Measurements from ENCODE around the gene MARCHF2. TPM values are rescaled to one million over a fixed set of nuclear protein-coding genes. Genes with fewer than 3 reads are reported as not detected.
"Not testable (repeated sequence)": the region's sequence is repeated elsewhere in the genome, so short reads cannot be mapped to it uniquely, and the experiment has no call there.

Gene MARCHF2
- polyA plus RNA-seq, 4 donors: 8.3 to 30.0 (median 24.4) TPM

DNA sequence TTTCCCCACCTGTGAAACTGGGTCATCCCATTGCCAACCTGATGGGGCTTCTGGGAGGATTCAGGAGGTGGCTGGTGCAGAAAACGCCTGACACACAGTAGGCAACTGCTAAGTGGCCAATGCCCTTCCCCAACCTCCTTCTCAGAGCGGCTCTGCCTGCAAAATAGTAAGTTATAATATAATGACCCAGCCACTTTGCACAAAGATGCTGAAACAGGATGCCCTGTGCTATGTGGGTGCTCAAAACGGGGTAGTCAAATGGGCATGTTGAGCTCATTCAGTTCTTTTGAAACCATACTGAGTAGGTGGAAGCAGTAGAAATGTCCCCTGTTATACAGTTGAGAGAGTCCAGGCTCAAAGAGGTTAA, 507 bp downstream of the MARCHF2 start:
- WGBS, 3 donors: 12 to 22% (median 22%) methylated on average over 3 of the region's 3 CpGs
- peak overlapping the region in 1 of 3 donors; percentile 40 for H3K27ac ChIP-seq (ENCODE audit: low read depth in 1 of 3, low read length in 2 of 3)
- H3K36me3 ChIP-seq (ENCODE audit: control insufficient read depth in 3 of 3, insufficient read depth in 2 of 3, low read depth in 1 of 3, low read length in 3 of 3): peaks cover 0 to 2% (median 0%) of the 10 kb centered on the region in 3 donors
- peak overlapping the region; percentile 45 to 87 (median 59) for H3K4me3 ChIP-seq (ENCODE audit: low read depth in 1 of 3, low read length in 3 of 3)
- H3K4me1 ChIP-seq (ENCODE audit: control insufficient read depth in 3 of 3, insufficient read depth in 2 of 3, low read depth in 1 of 3, low read length in 2 of 3): peaks cover 0 to 4% (median 2%) of the 10 kb centered on the region in 3 donors
- no peaks in the 10 kb centered on the region for H3K9me3 ChIP-seq (ENCODE audit: control insufficient read depth in 2 of 2, insufficient read depth in 1 of 2, low read depth in 1 of 2, low read length in 1 of 2)
- H3K27me3 ChIP-seq (ENCODE audit: control insufficient read depth in 3 of 3, insufficient read depth in 3 of 3, low read length in 3 of 3): no peaks in the 10 kb centered on the region
- FAIRE-seq (no peak), DNase-seq (no peak)

DNA sequence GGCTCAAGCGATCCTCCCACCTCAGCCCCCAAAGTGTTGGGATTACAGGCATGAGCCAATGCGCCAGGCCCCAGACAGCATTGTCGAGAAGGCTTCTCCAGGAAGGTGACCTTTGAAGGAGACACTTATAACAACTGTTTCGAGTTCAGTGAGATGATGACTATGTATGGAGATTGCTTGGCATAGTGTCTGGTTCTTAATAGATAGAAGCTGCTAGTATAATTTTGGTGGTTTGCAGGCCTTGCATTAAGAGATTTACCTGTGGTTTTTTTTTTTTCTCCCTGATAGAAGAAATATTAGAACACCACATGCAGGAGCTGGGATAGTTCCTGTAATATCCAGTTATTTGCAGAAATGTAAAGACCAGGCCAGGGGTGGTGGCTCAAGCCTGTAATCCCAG, 3.7 kb downstream of the MARCHF2 start:
- FAIRE-seq (no peak), DNase-seq (no peak)
- H3K4me1 ChIP-seq (ENCODE audit: control insufficient read depth in 3 of 3, insufficient read depth in 2 of 3, low read depth in 1 of 3, low read length in 2 of 3): peaks cover 0 to 4% (median 2%) of the 10 kb centered on the region in 3 donors
- WGBS, 3 donors: 73 to 86% (median 80%) methylated on average over 4 of the region's 4 CpGs
- H3K36me3 ChIP-seq (ENCODE audit: control insufficient read depth in 3 of 3, insufficient read depth in 2 of 3, low read depth in 1 of 3, low read length in 3 of 3): peaks cover 0 to 5% (median 0%) of the 10 kb centered on the region in 3 donors
- H3K27ac ChIP-seq (ENCODE audit: low read depth in 1 of 3, low read length in 2 of 3): no peak overlapping the region
- no peaks in the 10 kb centered on the region for H3K9me3 ChIP-seq (ENCODE audit: control insufficient read depth in 2 of 2, insufficient read depth in 1 of 2, low read depth in 1 of 2, low read length in 1 of 2)
- H3K27me3 ChIP-seq (ENCODE audit: control insufficient read depth in 3 of 3, insufficient read depth in 3 of 3, low read length in 3 of 3): no peaks in the 10 kb centered on the region
- H3K4me3 ChIP-seq (ENCODE audit: low read depth in 1 of 3, low read length in 3 of 3): no peak overlapping the region

DNA sequence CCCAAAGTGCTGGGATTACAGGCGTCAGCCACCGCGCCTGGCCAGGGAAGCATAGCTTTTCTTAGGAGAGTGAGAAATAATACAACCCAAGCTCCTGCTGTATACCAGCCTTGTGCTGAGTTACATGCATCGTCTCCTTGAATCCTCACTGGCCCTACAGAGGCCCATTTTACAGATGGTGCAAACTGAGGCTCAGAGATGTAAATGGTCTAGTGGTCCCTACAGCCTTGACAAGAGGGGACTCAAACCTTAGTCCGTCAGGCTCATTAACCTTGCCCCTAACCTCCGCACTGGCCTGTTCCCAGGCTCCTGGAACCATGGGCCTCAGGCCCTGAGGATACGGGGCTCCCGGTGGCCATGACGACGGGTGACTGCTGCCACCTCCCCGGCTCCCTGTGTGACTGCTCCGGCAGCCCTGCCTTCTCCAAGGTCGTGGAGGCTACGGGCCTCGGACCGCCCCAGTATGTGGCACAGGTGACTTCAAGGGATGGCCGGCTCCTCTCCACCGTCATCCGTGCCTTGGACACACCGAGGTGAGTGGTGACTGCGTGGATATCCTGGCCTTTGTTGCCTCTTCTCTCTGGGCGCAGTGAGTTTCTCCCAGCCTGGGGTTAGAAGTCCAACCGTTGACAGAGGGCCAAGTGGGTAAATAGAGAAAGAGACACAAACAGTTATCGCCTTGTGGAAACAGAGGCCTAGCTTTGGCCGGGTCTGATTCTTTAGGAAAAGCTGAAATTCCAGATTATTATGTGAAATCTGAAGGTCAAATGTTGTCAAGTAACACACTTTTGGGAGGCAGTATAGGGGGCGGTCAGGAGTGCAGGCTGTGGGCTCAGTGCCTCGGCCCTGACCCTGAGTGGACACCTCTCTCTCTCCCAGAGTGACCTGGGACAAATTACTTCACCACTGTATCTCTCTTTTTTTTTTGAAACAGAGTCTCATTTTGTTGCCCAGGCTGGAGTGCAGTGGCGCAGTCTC, 8.7 kb downstream of the MARCHF2 start:
- no peaks in the 10 kb centered on the region for H3K9me3 ChIP-seq (ENCODE audit: control insufficient read depth in 2 of 2, insufficient read depth in 1 of 2, low read depth in 1 of 2, low read length in 1 of 2)
- H3K4me3 ChIP-seq (ENCODE audit: low read depth in 1 of 3, low read length in 3 of 3): no peak overlapping the region
- 87 to 91% (median 89%) methylated on average over 28 of the region's 28 CpGs for WGBS, 3 donors
- peaks cover 0 to 5% (median 0%) of the 10 kb centered on the region in 3 donors for H3K4me1 ChIP-seq (ENCODE audit: control insufficient read depth in 3 of 3, insufficient read depth in 2 of 3, low read depth in 1 of 3, low read length in 2 of 3)
- no peaks in the 10 kb centered on the region for H3K27me3 ChIP-seq (ENCODE audit: control insufficient read depth in 3 of 3, insufficient read depth in 3 of 3, low read length in 3 of 3)
- DNase-seq (no peak), FAIRE-seq (no peak)
- no peak overlapping the region for H3K27ac ChIP-seq (ENCODE audit: low read depth in 1 of 3, low read length in 2 of 3)
- H3K36me3 ChIP-seq (ENCODE audit: control insufficient read depth in 3 of 3, insufficient read depth in 2 of 3, low read depth in 1 of 3, low read length in 3 of 3): peaks cover 0 to 6% (median 5%) of the 10 kb centered on the region in 3 donors

DNA sequence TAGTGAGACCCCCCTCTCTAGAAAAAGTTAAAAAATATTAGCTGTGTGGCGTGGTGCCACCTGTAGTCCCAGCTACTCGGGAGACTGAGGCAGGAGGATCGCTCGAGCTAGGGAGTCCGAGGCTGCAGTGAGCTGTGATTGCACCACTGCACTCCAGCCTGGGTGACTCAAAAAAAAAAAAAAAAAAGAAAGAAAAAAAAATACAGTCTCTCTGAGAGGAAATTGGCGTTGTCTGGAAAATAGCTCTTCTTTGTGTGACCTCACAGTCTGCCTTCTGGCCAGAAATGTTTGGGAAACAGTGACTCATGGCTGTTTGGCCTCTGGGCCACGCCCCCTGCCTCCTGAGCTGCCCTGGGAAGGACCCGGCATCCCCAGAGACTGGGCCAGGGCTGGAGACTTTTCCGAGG, 10.7 kb downstream of the MARCHF2 start:
- WGBS, 3 donors: 35 to 51% (median 50%) methylated on average over 9 of the region's 9 CpGs

DNA sequence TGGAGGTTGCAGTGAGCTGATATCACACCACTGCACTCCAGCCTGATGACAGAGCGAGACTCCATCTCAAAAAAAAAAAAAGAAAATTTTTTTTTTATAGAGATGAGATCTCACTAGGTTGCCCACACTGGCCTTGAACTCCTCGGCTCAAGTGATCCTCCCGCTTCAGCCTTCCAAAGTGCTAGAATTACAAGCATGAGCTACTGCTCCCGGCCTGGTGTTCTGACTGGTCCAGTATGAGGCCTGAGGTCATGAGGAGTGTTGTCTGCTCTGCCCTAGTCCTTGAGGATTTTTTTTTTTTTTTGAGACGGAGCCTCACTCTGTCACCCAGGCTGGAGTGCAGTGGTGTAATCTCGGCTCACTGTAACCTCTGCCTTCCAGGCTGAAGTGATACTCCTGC, 12.2 kb downstream of the MARCHF2 start:
- FAIRE-seq: not testable (repeated sequence)

More for the DNA sequence above, 10.7 kb downstream of the MARCHF2 start:
- peaks cover 0 to 5% (median 0%) of the 10 kb centered on the region in 3 donors for H3K4me1 ChIP-seq (ENCODE audit: control insufficient read depth in 3 of 3, insufficient read depth in 2 of 3, low read depth in 1 of 3, low read length in 2 of 3)
- H3K27me3 ChIP-seq (ENCODE audit: control insufficient read depth in 3 of 3, insufficient read depth in 3 of 3, low read length in 3 of 3): no peaks in the 10 kb centered on the region
- no peaks in the 10 kb centered on the region for H3K9me3 ChIP-seq (ENCODE audit: control insufficient read depth in 2 of 2, insufficient read depth in 1 of 2, low read depth in 1 of 2, low read length in 1 of 2)
- H3K4me3 ChIP-seq (ENCODE audit: low read depth in 1 of 3, low read length in 3 of 3): peak overlapping the region in 1 of 3 donors; percentile 15
- peak overlapping the region in 2 of 3 donors; percentile 48 to 95 for H3K27ac ChIP-seq (ENCODE audit: low read depth in 1 of 3, low read length in 2 of 3)
- peak; percentile 56 to 66 for DNase-seq
- peaks cover 0 to 6% (median under 1%) of the 10 kb centered on the region in 3 donors for H3K36me3 ChIP-seq (ENCODE audit: control insufficient read depth in 3 of 3, insufficient read depth in 2 of 3, low read depth in 1 of 3, low read length in 3 of 3)
- no peak for FAIRE-seq

DNA sequence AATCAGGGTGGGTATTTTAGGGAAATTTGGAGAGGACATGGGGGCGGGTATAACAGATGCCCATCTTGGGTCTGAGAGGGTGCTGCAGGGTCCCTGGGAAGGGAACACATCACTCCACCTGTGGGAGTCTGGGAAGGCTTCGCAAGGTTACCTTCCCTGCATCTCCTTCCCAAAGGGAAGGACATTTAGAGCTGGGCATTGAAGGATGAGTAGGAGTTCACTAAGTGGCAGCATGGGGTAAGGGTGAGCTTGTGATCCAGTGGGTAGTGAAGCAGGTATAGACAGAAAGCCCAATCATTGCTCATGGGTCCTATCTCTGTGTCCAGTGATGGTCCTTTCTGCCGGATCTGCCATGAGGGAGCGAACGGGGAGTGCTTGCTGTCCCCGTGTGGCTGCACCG, 13.2 kb downstream of the MARCHF2 start:
- no peaks in the 10 kb centered on the region for H3K9me3 ChIP-seq (ENCODE audit: control insufficient read depth in 2 of 2, insufficient read depth in 1 of 2, low read depth in 1 of 2, low read length in 1 of 2)
- H3K27ac ChIP-seq (ENCODE audit: low read depth in 1 of 3, low read length in 2 of 3): no peak overlapping the region
- no peak overlapping the region for H3K4me3 ChIP-seq (ENCODE audit: low read depth in 1 of 3, low read length in 3 of 3)
- FAIRE-seq (no peak), DNase-seq (no peak)
- peaks cover 0 to 12% (median 0%) of the 10 kb centered on the region in 3 donors for H3K36me3 ChIP-seq (ENCODE audit: control insufficient read depth in 3 of 3, insufficient read depth in 2 of 3, low read depth in 1 of 3, low read length in 3 of 3)
- WGBS, 3 donors: 95 to 99% (median 95%) methylated on average over 7 of the region's 7 CpGs
- peaks cover 0 to 5% (median 0%) of the 10 kb centered on the region in 3 donors for H3K4me1 ChIP-seq (ENCODE audit: control insufficient read depth in 3 of 3, insufficient read depth in 2 of 3, low read depth in 1 of 3, low read length in 2 of 3)
- no peaks in the 10 kb centered on the region for H3K27me3 ChIP-seq (ENCODE audit: control insufficient read depth in 3 of 3, insufficient read depth in 3 of 3, low read length in 3 of 3)

More for the DNA sequence above, 12.2 kb downstream of the MARCHF2 start:
- 87 to 90% (median 89%) methylated on average over 6 of the region's 6 CpGs for WGBS, 3 donors
- H3K4me3 ChIP-seq (ENCODE audit: low read depth in 1 of 3, low read length in 3 of 3); H3K36me3 ChIP-seq (ENCODE audit: control insufficient read depth in 3 of 3, insufficient read depth in 2 of 3, low read depth in 1 of 3, low read length in 3 of 3); DNase-seq; H3K27ac ChIP-seq (ENCODE audit: low read depth in 1 of 3, low read length in 2 of 3); H3K9me3 ChIP-seq (ENCODE audit: control insufficient read depth in 2 of 2, insufficient read depth in 1 of 2, low read depth in 1 of 2, low read length in 1 of 2); H3K27me3 ChIP-seq (ENCODE audit: control insufficient read depth in 3 of 3, insufficient read depth in 3 of 3, low read length in 3 of 3); H3K4me1 ChIP-seq (ENCODE audit: control insufficient read depth in 3 of 3, insufficient read depth in 2 of 3, low read depth in 1 of 3, low read length in 2 of 3): not testable (repeated sequence)

DNA sequence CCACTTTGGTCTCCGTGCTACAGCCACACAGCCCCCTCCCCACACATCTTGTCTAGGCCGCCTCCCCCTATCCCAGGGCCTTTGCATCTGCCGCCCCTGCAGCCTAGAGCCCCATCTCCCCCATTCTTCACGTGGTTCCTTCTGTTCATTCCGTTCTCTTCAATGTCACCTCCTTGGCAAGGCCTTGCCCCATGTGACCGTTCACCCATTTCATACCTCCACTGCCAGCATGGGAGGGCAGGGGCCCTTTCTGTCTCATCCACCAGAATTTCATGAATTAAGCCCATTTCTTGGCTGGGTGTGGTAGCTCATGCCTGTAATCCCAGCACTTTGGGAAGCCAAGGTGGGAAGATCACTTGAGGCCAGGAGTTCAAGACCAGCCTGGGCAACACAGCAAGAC, 15.9 kb downstream of the MARCHF2 start:
- no peaks in the 10 kb centered on the region for H3K9me3 ChIP-seq (ENCODE audit: control insufficient read depth in 2 of 2, insufficient read depth in 1 of 2, low read depth in 1 of 2, low read length in 1 of 2)
- WGBS, 3 donors: 86 to 99% (median 92%) methylated on average over 6 of the region's 6 CpGs
- H3K36me3 ChIP-seq (ENCODE audit: control insufficient read depth in 3 of 3, insufficient read depth in 2 of 3, low read depth in 1 of 3, low read length in 3 of 3): peaks cover 0 to 16% (median 0%) of the 10 kb centered on the region in 3 donors
- DNase-seq (no peak), FAIRE-seq (no peak)
- no peak overlapping the region for H3K27ac ChIP-seq (ENCODE audit: low read depth in 1 of 3, low read length in 2 of 3)
- no peaks in the 10 kb centered on the region for H3K4me1 ChIP-seq (ENCODE audit: control insufficient read depth in 3 of 3, insufficient read depth in 2 of 3, low read depth in 1 of 3, low read length in 2 of 3)
- no peaks in the 10 kb centered on the region for H3K27me3 ChIP-seq (ENCODE audit: control insufficient read depth in 3 of 3, insufficient read depth in 3 of 3, low read length in 3 of 3)
- H3K4me3 ChIP-seq (ENCODE audit: low read depth in 1 of 3, low read length in 3 of 3): no peak overlapping the region

DNA sequence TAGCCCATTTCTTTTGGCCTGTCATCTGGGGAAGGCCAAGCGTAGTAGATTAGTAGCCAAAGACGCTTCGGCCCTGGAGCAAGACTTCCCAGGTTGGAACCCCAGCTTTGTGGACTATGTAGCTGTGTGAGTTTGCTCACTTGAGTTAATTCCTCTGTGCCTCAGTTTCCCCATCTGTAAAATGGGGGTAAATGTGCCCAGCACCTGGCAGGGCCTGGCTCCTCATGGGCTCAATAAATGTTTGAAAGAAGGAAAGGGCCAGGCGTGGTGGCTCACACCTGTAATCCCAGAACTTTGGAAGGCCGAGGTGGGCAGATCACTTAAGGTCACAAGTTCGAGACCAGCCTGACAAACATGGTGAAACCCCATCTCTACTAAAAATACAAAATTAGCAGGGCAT, 16.7 kb downstream of the MARCHF2 start:
- Histone ChIP-seq H3K36me3 (ENCODE audit: control insufficient read depth in 3 of 3, insufficient read depth in 2 of 3, low read depth in 1 of 3, low read length in 3 of 3) (peaks cover 0 to 16% (median 0%) of the 10 kb centered on the region in 3 donors), H3K9me3 (ENCODE audit: control insufficient read depth in 2 of 2, insufficient read depth in 1 of 2, low read depth in 1 of 2, low read length in 1 of 2) (no peaks in the 10 kb centered on the region), H3K27me3 (ENCODE audit: control insufficient read depth in 3 of 3, insufficient read depth in 3 of 3, low read length in 3 of 3) (no peaks in the 10 kb centered on the region), H3K4me3 (ENCODE audit: low read depth in 1 of 3, low read length in 3 of 3) (no peak overlapping the region), H3K27ac (ENCODE audit: low read depth in 1 of 3, low read length in 2 of 3) (no peak overlapping the region), H3K4me1 (ENCODE audit: control insufficient read depth in 3 of 3, insufficient read depth in 2 of 3, low read depth in 1 of 3, low read length in 2 of 3) (no peaks in the 10 kb centered on the region)
- DNase-seq (no peak), FAIRE-seq (no peak)
- WGBS, 3 donors: 92 to 98% (median 97%) methylated on average over 6 of the region's 6 CpGs

Data from small intestine (tissue), 7 donors.